Measurements from ENCODE around the gene CLEC2L. TPM values are rescaled to one million over a fixed set of nuclear protein-coding genes. Genes with fewer than 3 reads are reported as not detected.

CLEC2L gene
- total and polyA plus RNA-seq, 2 experiments from 2014 or later, result not detected

- TF ChIP-seq ZNF462 (CRISPR knock-in tag; IDR thresholded peaks at IDR 0.05) (no peak), ZNF331 (CRISPR knock-in tag; IDR thresholded peaks at IDR 0.05; ENCODE audit: low read depth) (no peak), STAT1 (IDR thresholded peaks at IDR 0.05; ENCODE audit: unreplicated experiment) (no peak), EZH2phosphoT487 (IDR thresholded peaks at IDR 0.05; ENCODE audit: unreplicated experiment) (no peak), ETS1 (IDR thresholded peaks at IDR 0.05) (no peak), NANOG (IDR thresholded peaks at IDR 0.05; ENCODE audit: borderline replicate concordance) (no peak), JUNB (IDR thresholded peaks at IDR 0.05; ENCODE audit: unreplicated experiment) (no peak), REST (IDR thresholded peaks at IDR 0.05; ENCODE audit: unreplicated experiment) (no peak), EZH2 (IDR thresholded peaks at IDR 0.05; ENCODE audit: low read depth, unreplicated experiment) (no peak), CREB1 (CRISPR knock-in tag; IDR thresholded peaks at IDR 0.05; ENCODE audit: low read depth) (no peak), ZNF114 (CRISPR knock-in tag; IDR thresholded peaks at IDR 0.05) (no peak)
These were observed 31.2 kb upstream of the CLEC2L start (continued) for GRCh38 chr7:139492293-139492692.

Measured in GM23338 (cell line).